Suprapubic skin (tissue), 3 donors: ENCODE data around the gene S100A14.

ENCODE experiments used
- POLR2A ChIP-seq, 2 donors: fragments of 450-650 bp; IDR thresholded peaks; one replicate each; pipeline ENCODE4 v1.6.1; 2017; ENCODE audit warnings: antibody characterized with exemption in 2 of 2, mild to moderate bottlenecking in 2 of 2, moderate library complexity in 2 of 2
- TF ChIP-seq, protein P1 (sequence below), 2 donors: fragments of 200-600 bp in 1 of 2; fragments of 450-650 bp in 1 of 2; sonication (generic) in 1 of 2; IDR thresholded peaks; one replicate each; pipeline ENCODE4 v1.5.1; 2016 to 2019; ENCODE audit warnings: antibody characterized with exemption in 2 of 2, mild to moderate bottlenecking in 1 of 2, moderate library complexity in 1 of 2

DNA sequence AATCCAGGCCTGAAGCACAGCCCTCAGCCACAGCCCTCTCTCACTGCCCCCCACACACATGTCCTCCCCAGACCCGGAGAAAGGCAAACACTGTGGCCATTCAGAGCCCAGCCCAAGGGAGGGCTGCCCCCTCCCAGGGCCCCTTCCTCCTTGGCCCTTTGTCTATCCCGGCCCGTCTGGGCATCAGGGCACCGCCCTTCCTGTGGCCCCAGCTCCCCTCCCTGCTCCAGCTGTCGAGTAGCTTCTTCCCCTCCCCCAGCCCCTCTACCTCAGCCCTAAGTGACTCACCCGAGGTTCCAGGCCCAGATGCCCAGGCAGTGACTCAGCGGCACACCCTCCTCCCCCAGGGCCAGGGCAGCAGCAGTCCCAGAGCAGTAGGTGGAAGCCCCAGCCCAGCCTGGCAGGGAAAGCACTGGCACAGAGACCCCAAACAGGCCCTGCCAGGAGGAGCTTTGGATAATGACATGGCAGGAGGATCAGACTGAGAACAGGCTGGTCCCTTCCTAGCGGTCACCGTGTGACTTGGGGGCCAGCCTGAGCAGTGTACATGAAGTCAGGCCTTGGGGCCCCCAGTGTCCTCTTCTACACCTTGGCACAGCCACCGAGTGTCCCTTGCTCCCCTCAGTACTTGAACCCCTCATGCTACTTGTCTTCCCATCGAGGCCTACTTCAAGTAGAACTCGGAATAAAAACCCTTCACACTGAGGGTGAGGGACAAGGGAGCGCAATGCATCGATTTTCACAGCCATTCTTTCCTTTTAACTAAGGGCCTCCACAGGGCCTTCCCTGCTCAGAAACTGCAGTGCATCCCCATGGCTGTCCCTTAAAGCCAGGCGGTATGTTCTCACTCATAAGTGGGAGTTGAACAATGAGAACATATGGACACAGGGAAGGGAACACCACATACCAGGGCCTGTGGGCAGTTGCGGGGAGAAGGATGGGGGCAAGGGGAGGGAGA is 49.4 kb downstream of the S100A14 start:
- TF ChIP-seq POLR2A (IDR thresholded peaks at IDR 0.05) = no peak
- TF ChIP-seq, protein P1, sequence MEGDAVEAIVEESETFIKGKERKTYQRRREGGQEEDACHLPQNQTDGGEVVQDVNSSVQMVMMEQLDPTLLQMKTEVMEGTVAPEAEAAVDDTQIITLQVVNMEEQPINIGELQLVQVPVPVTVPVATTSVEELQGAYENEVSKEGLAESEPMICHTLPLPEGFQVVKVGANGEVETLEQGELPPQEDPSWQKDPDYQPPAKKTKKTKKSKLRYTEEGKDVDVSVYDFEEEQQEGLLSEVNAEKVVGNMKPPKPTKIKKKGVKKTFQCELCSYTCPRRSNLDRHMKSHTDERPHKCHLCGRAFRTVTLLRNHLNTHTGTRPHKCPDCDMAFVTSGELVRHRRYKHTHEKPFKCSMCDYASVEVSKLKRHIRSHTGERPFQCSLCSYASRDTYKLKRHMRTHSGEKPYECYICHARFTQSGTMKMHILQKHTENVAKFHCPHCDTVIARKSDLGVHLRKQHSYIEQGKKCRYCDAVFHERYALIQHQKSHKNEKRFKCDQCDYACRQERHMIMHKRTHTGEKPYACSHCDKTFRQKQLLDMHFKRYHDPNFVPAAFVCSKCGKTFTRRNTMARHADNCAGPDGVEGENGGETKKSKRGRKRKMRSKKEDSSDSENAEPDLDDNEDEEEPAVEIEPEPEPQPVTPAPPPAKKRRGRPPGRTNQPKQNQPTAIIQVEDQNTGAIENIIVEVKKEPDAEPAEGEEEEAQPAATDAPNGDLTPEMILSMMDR (IDR thresholded peaks at IDR 0.05) = no peak
